Measurements from ENCODE around the gene TMEM131L. TPM values are rescaled to one million over a fixed set of nuclear protein-coding genes. Genes with fewer than 3 reads are reported as not detected.

TMEM131L gene
- total and polyA plus RNA-seq, 5 experiments from 2014 or later = 13.8 to 72.6 (median 32.9) TPM

DNA sequence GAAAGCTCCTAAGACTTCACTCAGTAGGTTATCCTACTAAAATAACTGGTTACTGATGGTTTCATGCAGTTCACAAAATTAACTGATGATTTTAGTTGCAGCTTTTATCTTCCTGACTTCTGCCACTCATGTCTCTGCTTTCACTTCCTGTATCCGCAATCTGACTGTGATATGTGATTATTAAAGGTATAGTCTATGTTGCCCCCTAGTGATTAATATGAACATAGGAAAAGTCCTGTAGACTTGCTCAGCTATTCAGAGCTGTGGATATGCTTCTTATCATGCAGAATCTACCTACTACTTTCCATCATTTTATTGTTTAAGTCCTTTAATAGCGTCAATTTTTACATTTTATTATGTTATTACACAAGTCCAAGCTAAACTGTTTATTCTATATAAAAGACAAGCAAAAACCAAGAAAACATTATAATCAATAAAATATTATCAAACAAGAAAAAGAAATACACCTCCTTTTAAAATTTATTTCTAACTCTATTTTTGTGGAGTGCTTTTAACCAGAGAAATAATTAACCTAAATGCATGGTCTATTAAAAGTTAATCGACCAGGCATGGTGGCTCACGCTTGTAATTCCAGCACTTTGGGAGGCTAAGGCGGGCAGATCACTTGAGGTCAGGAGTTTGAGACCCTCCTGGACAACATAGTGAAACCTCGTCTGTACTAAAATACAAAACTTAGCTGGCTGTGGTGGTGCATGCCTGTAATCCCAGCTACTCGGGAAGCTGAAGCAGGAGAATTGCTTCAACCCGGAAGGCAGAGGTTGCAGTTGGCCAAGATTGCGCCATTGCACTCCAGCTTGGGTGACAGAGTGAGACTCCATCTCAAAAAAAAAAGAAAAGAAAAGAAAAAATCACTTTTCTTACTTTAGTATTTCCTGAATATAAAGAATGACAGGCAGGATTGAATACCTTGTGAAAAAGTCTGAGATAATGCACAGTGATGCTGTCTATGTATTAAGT is 177.5 kb downstream of the TMEM131L start:
- peak overlapping the region in 2 of 10 donors; percentile 8 to 23 for H3K4me3 Mint-ChIP-seq

DNA sequence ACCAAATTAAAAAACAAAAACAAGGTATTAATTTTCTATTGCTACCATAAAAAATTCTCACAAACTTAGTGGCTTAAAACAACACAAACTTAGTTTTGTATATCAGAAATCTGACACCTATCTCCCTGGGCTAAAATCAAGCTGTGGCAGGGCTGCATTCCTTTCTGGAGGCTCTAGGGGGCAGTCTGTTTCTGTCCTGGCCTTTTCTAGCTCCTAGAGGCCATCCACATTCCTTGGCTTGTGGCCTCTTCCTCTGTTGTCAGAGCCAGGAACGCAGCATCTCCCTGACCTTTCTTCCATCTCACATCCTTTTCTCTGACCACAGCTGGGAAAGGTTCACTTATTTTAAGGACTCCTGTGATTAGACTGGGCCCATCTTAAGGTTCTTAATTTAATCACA is 179.0 kb downstream of the TMEM131L start:
- no peak for ATAC-seq
- POLR2A ChIA-PET = no interaction called here
- Mint-ChIP-seq H3K36me3 (no peaks in the 10 kb centered on the region), H3K27ac (no peak overlapping the region), H3K4me1 (peaks cover 6 to 13% (median 10%) of the 10 kb centered on the region in 4 donors), H3K4me3 (no peak overlapping the region), H3K27me3 (no peaks in the 10 kb centered on the region), H3K9me3 (peaks cover 0 to 2% (median 0%) of the 10 kb centered on the region in 9 donors)
- no peak for DNase-seq

More for the DNA sequence above, 177.5 kb downstream of the TMEM131L start:
- H3K36me3 Mint-ChIP-seq = no peaks in the 10 kb centered on the region
- POLR2A ChIA-PET = no interaction called here
- H3K4me1 Mint-ChIP-seq = peaks cover 9 to 12% (median 10%) of the 10 kb centered on the region in 4 donors
- H3K27ac Mint-ChIP-seq = no peak overlapping the region
- DNase-seq = peak in 4 of 10 donors; percentile 19 to 59 (median 42)
- peak; percentile 96 to 98 for ATAC-seq
- peaks cover 0 to 2% (median 0%) of the 10 kb centered on the region in 9 donors for H3K9me3 Mint-ChIP-seq
- no peaks in the 10 kb centered on the region for H3K27me3 Mint-ChIP-seq

DNA sequence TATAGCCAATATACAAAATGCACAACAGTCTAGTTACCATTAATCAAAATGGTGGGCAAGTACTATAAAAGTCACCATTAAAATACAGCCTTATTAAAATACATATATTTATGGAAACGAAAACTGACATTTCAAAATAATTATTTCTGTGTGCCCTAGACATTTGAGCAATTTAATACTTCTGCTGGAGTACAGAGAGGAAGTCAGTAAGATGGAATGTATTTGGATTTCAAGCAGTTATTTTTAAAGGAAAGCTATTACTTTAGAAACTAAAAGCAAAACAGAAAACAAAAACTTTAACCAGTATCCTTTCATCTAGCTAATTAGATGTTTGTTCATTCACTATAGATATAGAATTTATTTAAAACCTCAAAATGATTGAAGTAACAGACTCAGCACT is 180.1 kb downstream of the TMEM131L start:
- POLR2A ChIA-PET = no interaction called here
- H3K27ac Mint-ChIP-seq = no peak overlapping the region
- H3K4me1 Mint-ChIP-seq = peaks cover 11 to 22% (median 15%) of the 10 kb centered on the region in 4 donors
- no peak overlapping the region for H3K4me3 Mint-ChIP-seq
- ATAC-seq (no peak), DNase-seq (no peak)
- H3K9me3 Mint-ChIP-seq = peaks cover 0 to 2% (median 0%) of the 10 kb centered on the region in 9 donors
- no peaks in the 10 kb centered on the region for H3K36me3 Mint-ChIP-seq
- H3K27me3 Mint-ChIP-seq = no peaks in the 10 kb centered on the region

DNA sequence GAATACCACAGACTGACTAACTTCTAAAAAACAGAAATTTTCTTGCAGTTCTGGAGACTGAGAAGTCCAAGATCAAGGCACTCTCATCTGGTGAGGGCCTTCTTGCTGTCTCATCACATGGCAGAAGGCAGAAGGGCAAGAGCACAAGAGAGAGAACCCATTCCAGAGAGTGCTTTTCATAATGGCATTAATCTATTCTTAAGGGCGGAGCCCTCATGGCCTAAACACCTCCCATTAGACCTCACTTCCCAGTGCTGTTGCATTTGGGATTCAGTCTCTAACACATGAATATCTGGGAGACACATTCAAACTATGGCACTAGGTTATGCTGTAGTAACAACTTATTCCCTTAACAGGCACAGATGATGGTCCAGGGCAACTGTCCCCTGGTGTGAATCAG is 180.8 kb downstream of the TMEM131L start:
- Mint-ChIP-seq H3K4me3 (no peak overlapping the region), H3K27ac (peak overlapping the region in 1 of 10 donors; percentile 48), H3K36me3 (no peaks in the 10 kb centered on the region), H3K9me3 (peaks cover 0 to 2% (median 0%) of the 10 kb centered on the region in 9 donors), H3K27me3 (no peaks in the 10 kb centered on the region), H3K4me1 (peaks cover 16 to 29% (median 22%) of the 10 kb centered on the region in 4 donors)
- POLR2A ChIA-PET = no interaction called here
- DNase-seq = no peak
- no peak for ATAC-seq

DNA sequence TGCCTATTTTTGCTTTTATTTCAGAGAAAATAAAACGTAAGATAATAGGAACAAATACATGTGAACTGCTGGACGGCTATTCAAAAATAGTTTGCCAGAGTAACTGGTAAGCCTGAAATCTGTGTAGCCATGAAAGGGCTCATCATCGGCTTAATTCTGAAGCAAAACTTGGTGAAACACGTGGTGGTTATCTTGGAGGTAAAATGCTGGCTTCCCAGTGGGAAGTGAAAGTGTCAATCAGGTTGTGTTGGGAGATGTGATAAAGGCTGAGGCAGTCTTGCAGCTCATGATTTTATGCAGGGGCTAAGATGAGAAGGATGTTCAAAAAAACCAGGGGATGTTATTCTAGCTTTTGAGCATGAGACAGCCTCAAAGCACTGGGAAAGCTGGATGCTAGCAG is 181.8 kb downstream of the TMEM131L start:
- Mint-ChIP-seq H3K27me3 (no peaks in the 10 kb centered on the region), H3K4me3 (no peak overlapping the region), H3K27ac (no peak overlapping the region), H3K36me3 (no peaks in the 10 kb centered on the region), H3K9me3 (peaks cover 0 to 2% (median 0%) of the 10 kb centered on the region in 9 donors), H3K4me1 (peaks cover 13 to 38% (median 27%) of the 10 kb centered on the region in 4 donors)
- DNase-seq = no peak
- no peak for ATAC-seq
- POLR2A ChIA-PET = no interaction called here

DNA sequence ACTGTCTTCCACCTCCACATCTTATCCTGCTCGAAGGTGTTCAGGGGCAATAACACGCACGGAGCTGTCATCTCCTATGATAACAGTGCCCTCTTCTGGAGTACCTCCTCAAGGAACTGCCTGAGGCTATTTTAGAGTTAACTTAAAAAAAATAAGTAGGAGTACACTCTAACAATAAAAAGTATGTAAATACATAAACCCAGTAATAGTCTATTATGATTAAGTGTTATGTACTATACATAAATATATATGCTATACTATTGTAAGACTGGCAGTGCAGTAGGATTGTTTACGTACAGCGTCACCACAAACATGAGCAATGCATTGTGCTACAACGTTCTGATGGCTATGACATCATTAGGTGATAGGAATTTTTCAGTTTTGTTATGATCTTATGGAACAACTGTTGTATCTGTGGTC is 183.4 kb downstream of the TMEM131L start:
- no peak overlapping the region for H3K27ac Mint-ChIP-seq
- H3K36me3 Mint-ChIP-seq = no peaks in the 10 kb centered on the region

DNA sequence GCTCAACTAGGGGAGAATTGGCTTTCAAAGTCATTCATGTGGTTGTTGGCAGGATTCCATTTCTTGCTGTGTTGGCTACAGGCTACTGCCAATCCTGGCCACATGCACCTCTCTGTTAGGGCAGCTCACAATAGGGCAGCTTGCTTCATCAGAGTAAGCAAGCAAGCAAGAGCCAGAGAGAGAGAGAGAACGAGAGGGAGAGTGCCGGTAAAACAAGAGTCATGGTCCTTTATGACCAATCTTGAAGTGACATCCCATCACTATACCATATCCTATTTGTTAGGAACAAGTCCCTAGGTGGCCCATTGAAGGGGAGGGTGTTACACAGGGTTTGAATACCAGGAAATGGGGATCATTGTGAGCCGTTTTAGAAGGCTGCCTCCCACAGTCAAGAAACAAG is 185.0 kb downstream of the TMEM131L start:
- no peaks in the 10 kb centered on the region for H3K27me3 Mint-ChIP-seq
- ATAC-seq (no peak), DNase-seq (no peak)
- POLR2A ChIA-PET = interaction anchor here (2.0 kb wide), 1 partner anchor 11 kb away, joined by 5 read pairs; no protein-coding TSS in a partner anchor
- no peaks in the 10 kb centered on the region for H3K9me3 Mint-ChIP-seq
- no peaks in the 10 kb centered on the region for H3K36me3 Mint-ChIP-seq
- peak overlapping the region in 7 of 10 donors; percentile 1 to 68 (median 52) for H3K4me3 Mint-ChIP-seq
- H3K27ac Mint-ChIP-seq = peak overlapping the region in 8 of 10 donors; percentile 58 to 93 (median 80)
- H3K4me1 Mint-ChIP-seq = peaks cover 13 to 44% (median 23%) of the 10 kb centered on the region in 4 donors

More for the DNA sequence above, 183.4 kb downstream of the TMEM131L start:
- no peak overlapping the region for H3K4me3 Mint-ChIP-seq
- peaks cover 10 to 36% (median 23%) of the 10 kb centered on the region in 4 donors for H3K4me1 Mint-ChIP-seq
- H3K9me3 Mint-ChIP-seq = peaks cover 0 to 2% (median 0%) of the 10 kb centered on the region in 9 donors
- DNase-seq = no peak
- no peaks in the 10 kb centered on the region for H3K27me3 Mint-ChIP-seq
- no peak for ATAC-seq
- POLR2A ChIA-PET = interaction anchor here (0.7 kb wide), 1 partner anchor 281 kb away, joined by 3 read pairs; no protein-coding TSS in a partner anchor

DNA sequence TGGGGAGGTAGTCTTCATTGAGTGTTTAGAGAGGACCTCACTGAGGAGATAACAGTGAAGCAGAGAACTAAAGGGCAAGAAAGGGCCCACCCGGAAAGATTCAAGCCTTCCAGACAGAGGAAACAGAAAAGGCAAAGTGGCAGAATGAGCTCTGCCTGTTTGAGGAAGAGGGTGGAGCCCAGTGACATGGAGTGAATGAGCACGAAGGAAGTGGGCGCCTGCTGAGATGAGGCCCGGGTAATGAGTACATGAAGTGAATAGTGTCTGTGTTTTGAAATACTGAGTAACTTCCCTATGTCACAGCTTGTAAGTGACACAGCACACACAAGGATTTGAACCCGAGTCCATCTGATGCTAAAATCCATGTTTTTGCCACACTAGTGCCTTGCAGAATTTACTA is 185.4 kb downstream of the TMEM131L start:
- peaks cover 13 to 44% (median 23%) of the 10 kb centered on the region in 4 donors for H3K4me1 Mint-ChIP-seq
- no peaks in the 10 kb centered on the region for H3K36me3 Mint-ChIP-seq
- peak overlapping the region in 8 of 10 donors; percentile 58 to 93 (median 80) for H3K27ac Mint-ChIP-seq
- peak overlapping the region in 7 of 10 donors; percentile 8 to 68 (median 52) for H3K4me3 Mint-ChIP-seq
- POLR2A ChIA-PET = interaction anchor here (0.6 to 2.0 kb wide), 2 partner anchors 12 to 547 kb away, joined by 3 to 5 read pairs; no protein-coding TSS in a partner anchor
- H3K9me3 Mint-ChIP-seq = no peaks in the 10 kb centered on the region
- H3K27me3 Mint-ChIP-seq = no peaks in the 10 kb centered on the region
- DNase-seq (peak in 8 of 10 donors; percentile 9 to 76 (median 45)), ATAC-seq (peak; percentile 95 to 99)

DNA sequence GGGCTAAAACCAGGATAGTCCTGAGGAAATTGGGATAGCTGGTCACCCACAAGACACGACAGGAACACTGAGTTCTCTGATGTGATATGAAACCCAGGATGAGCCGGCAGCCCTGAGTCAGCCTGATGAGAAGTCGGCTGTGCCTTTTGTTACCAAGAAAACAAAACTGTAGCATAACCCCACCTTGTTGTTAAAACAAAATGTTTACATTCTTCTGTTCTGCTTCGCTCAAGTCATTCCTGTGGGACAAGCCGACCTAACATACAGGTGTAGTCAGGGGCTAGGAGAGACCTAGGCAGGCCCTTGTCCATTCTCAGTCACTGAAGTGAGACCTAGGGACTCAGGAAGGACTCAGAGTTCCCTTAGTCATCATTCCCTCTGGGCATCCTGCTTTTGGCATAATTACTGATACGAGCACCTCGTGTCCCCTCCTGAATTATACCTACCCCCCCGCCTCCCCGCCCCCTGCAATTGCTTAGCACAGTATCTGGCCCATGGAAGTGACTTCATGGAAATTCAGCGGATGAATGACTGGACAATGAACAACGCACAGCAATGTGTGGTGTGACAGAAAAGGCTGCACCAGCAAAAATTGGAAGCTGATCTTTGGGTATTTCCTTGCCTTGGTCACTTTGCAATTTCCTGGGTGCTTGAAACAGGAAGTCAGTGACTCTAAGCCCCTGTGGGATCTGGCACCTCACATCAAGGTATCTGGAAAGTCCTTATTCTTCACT is 186.1 kb downstream of the TMEM131L start:
- Mint-ChIP-seq H3K27me3 (no peaks in the 10 kb centered on the region), H3K27ac (peak overlapping the region in 7 of 10 donors; percentile 36 to 93 (median 79))
- POLR2A ChIA-PET = interaction anchor here (0.6 to 2.0 kb wide), 2 partner anchors 12 to 548 kb away, joined by 3 to 5 read pairs; no protein-coding TSS in a partner anchor

DNA sequence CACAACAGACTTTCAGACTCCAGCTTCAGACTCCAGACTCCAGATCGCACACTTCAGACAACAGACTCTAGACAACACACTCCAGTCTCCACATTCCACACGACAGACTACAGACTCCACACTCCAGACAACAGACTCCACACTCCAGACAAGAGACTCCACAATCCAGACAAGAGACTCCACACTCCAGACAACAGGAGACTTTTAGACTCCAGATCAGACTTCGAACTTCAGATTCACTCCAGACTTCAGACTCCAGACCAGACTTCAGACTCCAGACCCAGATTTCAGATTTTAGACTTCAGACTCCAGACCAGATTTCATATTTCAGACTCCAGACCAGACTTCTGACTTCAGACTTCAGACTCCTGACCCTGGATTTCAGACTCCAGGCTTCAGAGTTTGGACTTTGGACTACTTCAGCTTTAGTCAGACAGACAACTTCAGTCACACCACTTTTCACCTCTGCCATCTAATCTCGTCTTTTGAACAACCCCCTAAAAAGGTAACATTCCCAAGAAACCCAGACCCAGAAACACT is 188.9 kb downstream of the TMEM131L start:
- Mint-ChIP-seq H3K4me1 (peaks cover 9 to 37% (median 20%) of the 10 kb centered on the region in 4 donors), H3K4me3 (no peak overlapping the region), H3K36me3 (no peaks in the 10 kb centered on the region), H3K27me3 (peaks cover 0 to 6% (median 5%) of the 10 kb centered on the region in 5 donors), H3K27ac (peak overlapping the region in 1 of 10 donors; percentile 11), H3K9me3 (no peaks in the 10 kb centered on the region)
- POLR2A ChIA-PET = no interaction called here
- no peak for DNase-seq
- ATAC-seq = no peak

More for the DNA sequence above, 186.1 kb downstream of the TMEM131L start:
- DNase-seq (no peak), ATAC-seq (no peak)
- Mint-ChIP-seq H3K4me1 (peaks cover 13 to 44% (median 23%) of the 10 kb centered on the region in 4 donors), H3K9me3 (no peaks in the 10 kb centered on the region), H3K36me3 (no peaks in the 10 kb centered on the region), H3K4me3 (peak overlapping the region in 5 of 10 donors; percentile 8 to 68 (median 52))

DNA sequence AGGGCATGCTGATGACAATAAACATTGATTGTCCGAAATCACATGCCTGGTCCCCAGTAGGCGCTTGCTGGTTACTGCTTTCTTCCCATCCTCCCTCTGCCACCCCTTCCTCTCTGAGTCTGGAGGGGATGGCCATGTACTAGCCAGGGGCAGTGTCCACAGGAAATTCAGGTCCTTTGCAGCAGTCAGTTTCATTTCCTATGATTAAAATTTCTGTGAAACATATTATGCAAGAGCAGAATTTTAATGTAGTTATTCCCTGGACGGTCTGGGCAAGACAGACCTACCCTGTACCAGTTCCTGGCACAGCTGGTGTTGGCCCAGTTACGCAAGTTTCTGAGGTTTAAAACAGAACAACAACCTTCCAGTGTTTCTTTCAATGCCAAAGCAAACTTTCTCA is 189.8 kb downstream of the TMEM131L start:
- ATAC-seq = no peak
- POLR2A ChIA-PET = no interaction called here
- H3K36me3 Mint-ChIP-seq = no peaks in the 10 kb centered on the region
- H3K27me3 Mint-ChIP-seq = peaks cover 0 to 6% (median 5%) of the 10 kb centered on the region in 5 donors
- DNase-seq = no peak
- H3K4me1 Mint-ChIP-seq = peaks cover 9 to 30% (median 16%) of the 10 kb centered on the region in 4 donors
- H3K27ac Mint-ChIP-seq = no peak overlapping the region
- H3K9me3 Mint-ChIP-seq = no peaks in the 10 kb centered on the region
- H3K4me3 Mint-ChIP-seq = no peak overlapping the region

DNA sequence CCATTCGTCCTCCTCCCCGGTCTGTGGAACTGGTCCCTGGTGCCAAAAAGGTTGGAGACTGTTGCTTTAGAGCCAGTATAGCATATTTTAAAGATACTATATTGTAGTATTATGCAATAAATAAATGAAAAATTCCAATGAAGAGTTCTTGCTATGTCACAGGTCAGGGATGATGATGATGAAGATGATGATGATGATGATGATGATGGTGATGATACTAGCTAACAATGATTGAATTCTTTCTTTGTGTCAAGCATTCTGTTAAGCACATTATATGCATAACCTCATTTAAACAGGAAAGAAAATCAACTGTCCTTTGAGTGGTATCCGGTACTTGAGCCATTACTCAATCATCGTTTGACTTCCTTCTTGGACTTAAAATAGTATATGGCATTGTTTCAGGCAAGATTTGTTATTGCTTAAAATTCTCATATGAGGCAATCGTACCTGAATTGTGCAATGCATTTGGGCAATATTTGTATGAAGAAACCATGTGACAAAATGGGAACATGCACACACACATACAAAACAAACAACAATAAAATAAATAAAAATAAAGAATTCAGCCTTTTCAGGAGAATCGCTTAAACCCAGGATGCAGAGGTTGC is 195.2 kb downstream of the TMEM131L start:
- no peak overlapping the region for H3K4me3 Mint-ChIP-seq
- H3K27me3 Mint-ChIP-seq = peaks cover 0 to 10% (median 5%) of the 10 kb centered on the region in 5 donors
- POLR2A ChIA-PET = no interaction called here
- ATAC-seq (no peak), DNase-seq (no peak)
- no peak overlapping the region for H3K27ac Mint-ChIP-seq
- peaks cover 0 to 4% (median 0%) of the 10 kb centered on the region in 4 donors for H3K4me1 Mint-ChIP-seq
- peaks cover 0 to 10% (median 4%) of the 10 kb centered on the region in 3 donors for H3K36me3 Mint-ChIP-seq
- H3K9me3 Mint-ChIP-seq = peaks cover 0 to 18% (median 5%) of the 10 kb centered on the region in 9 donors
